Suprapubic skin (tissue), 3 donors: ENCODE measurements around the gene LRRC7.

ENCODE experiments used
- EP300 ChIP-seq: sonication (generic); formaldehyde crosslinking; IDR thresholded peaks from one replicate; pipeline ENCODE4 v1.6.1; 2017; ENCODE audit warnings: antibody characterized with exemption
- TF ChIP-seq, protein P1 (sequence below), 2 donors: fragments of 200-600 bp in 1 of 2; fragments of 450-650 bp in 1 of 2; sonication (generic) in 1 of 2; IDR thresholded peaks; one replicate each; pipeline ENCODE4 v1.5.1; 2016 to 2019; ENCODE audit warnings: antibody characterized with exemption in 2 of 2, mild to moderate bottlenecking in 1 of 2, moderate library complexity in 1 of 2

DNA sequence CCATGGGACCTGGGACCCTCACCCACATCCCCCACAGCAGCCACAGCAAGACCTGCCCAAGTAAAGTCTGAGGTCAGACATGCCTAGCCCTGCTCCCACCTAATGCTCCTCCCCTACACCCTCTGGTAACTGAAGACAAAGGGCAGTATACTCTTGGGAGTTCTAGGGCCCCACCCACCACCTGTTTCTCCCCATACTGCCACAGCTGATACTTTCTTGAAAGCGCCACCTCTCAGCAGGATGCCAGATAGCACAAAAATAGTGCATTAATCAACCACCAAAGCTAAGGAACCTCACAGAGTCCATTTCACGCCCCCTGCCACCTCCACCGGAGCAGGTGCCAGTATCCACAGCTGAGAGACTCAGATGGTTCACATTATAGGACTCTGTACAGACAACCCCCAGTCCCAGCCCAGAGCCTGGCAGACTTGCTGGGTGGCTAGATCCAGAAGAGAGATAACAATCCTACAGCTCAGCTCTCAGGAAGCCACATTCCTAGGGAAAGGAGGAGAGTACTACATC lies 399.6 kb downstream of the LRRC7 start:
- TF ChIP-seq, protein P1, sequence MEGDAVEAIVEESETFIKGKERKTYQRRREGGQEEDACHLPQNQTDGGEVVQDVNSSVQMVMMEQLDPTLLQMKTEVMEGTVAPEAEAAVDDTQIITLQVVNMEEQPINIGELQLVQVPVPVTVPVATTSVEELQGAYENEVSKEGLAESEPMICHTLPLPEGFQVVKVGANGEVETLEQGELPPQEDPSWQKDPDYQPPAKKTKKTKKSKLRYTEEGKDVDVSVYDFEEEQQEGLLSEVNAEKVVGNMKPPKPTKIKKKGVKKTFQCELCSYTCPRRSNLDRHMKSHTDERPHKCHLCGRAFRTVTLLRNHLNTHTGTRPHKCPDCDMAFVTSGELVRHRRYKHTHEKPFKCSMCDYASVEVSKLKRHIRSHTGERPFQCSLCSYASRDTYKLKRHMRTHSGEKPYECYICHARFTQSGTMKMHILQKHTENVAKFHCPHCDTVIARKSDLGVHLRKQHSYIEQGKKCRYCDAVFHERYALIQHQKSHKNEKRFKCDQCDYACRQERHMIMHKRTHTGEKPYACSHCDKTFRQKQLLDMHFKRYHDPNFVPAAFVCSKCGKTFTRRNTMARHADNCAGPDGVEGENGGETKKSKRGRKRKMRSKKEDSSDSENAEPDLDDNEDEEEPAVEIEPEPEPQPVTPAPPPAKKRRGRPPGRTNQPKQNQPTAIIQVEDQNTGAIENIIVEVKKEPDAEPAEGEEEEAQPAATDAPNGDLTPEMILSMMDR (IDR thresholded peaks at IDR 0.05): no peak
- no peak for TF ChIP-seq EP300
